H9 (cell line): Measurements from ENCODE around the gene BICDL1. TPM values are rescaled to one million over a fixed set of nuclear protein-coding genes. Genes with fewer than 3 reads are reported as not detected.

ENCODE experiments used
- DNase-seq: peaks from one replicate; pipeline ENCODE4 v3.0.0-alpha.2; 2017
- H2AFZ ChIP-seq: one replicate; pipeline ENCODE4 v1.6.1; 2013; ENCODE audit warnings: mild to moderate bottlenecking, low read length, control low read depth, moderate library complexity
- H2AK5ac ChIP-seq: 2 replicates; pipeline ENCODE4 v1.6.1; 2013; ENCODE audit warnings: low read length, control low read depth, mixed read lengths; ENCODE audit not compliant: insufficient read length
- H2BK120ac ChIP-seq: one replicate; pipeline ENCODE4 v1.6.1; 2013; ENCODE audit warnings: low read depth, mild to moderate bottlenecking, low read length, control low read depth, inconsistent platforms; ENCODE audit not compliant: poor library complexity, severe bottlenecking
- H2BK12ac ChIP-seq: 2 replicates; pipeline ENCODE4 v1.6.1; 2013; ENCODE audit warnings: low read length, control low read depth, mixed read lengths, low read depth; ENCODE audit not compliant: insufficient read length
- H2BK15ac ChIP-seq: 2 replicates; pipeline ENCODE4 v1.6.1; 2013; ENCODE audit warnings: low read depth, low read length, control low read depth
- H2BK20ac ChIP-seq: one replicate; pipeline ENCODE4 v1.6.1; 2013; ENCODE audit warnings: low read depth, mild to moderate bottlenecking, low read length, control low read depth, inconsistent platforms; ENCODE audit not compliant: poor library complexity, severe bottlenecking
- H2BK5ac ChIP-seq: 2 replicates; pipeline ENCODE4 v1.6.1; 2013; ENCODE audit warnings: low read length, control low read depth, mixed read lengths; ENCODE audit not compliant: insufficient read length
- H3K14ac ChIP-seq: 2 replicates; pipeline ENCODE4 v1.6.1; 2013; ENCODE audit warnings: low read length, control low read depth; ENCODE audit not compliant: insufficient read depth
- H3K18ac ChIP-seq: 2 replicates; pipeline ENCODE4 v1.6.1; 2013; ENCODE audit warnings: low read depth, mild to moderate bottlenecking, mixed read lengths, low read length, control low read depth; ENCODE audit not compliant: insufficient read length
- H3K23ac ChIP-seq: 2 replicates; pipeline ENCODE4 v1.6.1; 2013; ENCODE audit warnings: low read length, control low read depth, mixed read lengths, low read depth; ENCODE audit not compliant: insufficient read length
- H3K23me2 ChIP-seq: 2 replicates; pipeline ENCODE4 v1.6.1; 2013; ENCODE audit warnings: low read depth, mild to moderate bottlenecking, mixed read lengths, low read length, control low read depth; ENCODE audit not compliant: insufficient read length, poor library complexity, severe bottlenecking
- H3K27ac ChIP-seq: 2 replicates; pipeline ENCODE4 v1.5.1; 2013; ENCODE audit warnings: low read length, control low read depth, mixed read lengths, low read depth; ENCODE audit not compliant: insufficient read length
- H3K27me3 ChIP-seq: 2 replicates; pipeline ENCODE4 v1.6.1; 2013; ENCODE audit warnings: low read length, control low read depth, inconsistent platforms; ENCODE audit not compliant: insufficient read depth
- H3K4ac ChIP-seq: 2 replicates; pipeline ENCODE4 v1.6.1; 2013; ENCODE audit warnings: low read depth, mild to moderate bottlenecking, control low read depth, inconsistent platforms, low read length, moderate library complexity
- H3K4me1 ChIP-seq: 2 replicates; pipeline ENCODE4 v1.6.1; 2013; ENCODE audit warnings: low read length, control low read depth, inconsistent platforms; ENCODE audit not compliant: insufficient read depth
- H3K4me2 ChIP-seq: 2 replicates; pipeline ENCODE4 v1.6.1; 2013; ENCODE audit warnings: low read length, control low read depth, mixed read lengths; ENCODE audit not compliant: insufficient read length, insufficient read depth
- H3K56ac ChIP-seq: 2 replicates; pipeline ENCODE4 v1.6.1; 2013; ENCODE audit warnings: low read depth, mild to moderate bottlenecking, mixed read lengths, low read length, control low read depth; ENCODE audit not compliant: insufficient read length
- H3K79me1 ChIP-seq: 2 replicates; pipeline ENCODE4 v1.6.1; 2013; ENCODE audit warnings: low read depth, mild to moderate bottlenecking, moderate library complexity, low read length, control low read depth, inconsistent platforms; ENCODE audit not compliant: insufficient read depth, poor library complexity, severe bottlenecking
- H3K79me2 ChIP-seq: 2 replicates; pipeline ENCODE4 v1.6.1; 2013; ENCODE audit warnings: low read length, control low read depth, inconsistent platforms; ENCODE audit not compliant: insufficient read depth
- H3K9ac ChIP-seq: 2 replicates; pipeline ENCODE4 v1.6.1; 2013; ENCODE audit warnings: low read length, control low read depth, mixed read lengths; ENCODE audit not compliant: insufficient read length; ENCODE audit errors: extremely low read depth
- H3K9me3 ChIP-seq: one replicate; pipeline ENCODE4 v1.6.1; 2013; ENCODE audit warnings: low read depth, low read length, inconsistent platforms; ENCODE audit not compliant: control insufficient read depth
- H3T11ph ChIP-seq: one replicate; pipeline ENCODE4 v1.6.1; 2013; ENCODE audit warnings: mild to moderate bottlenecking, low read length, control low read depth, inconsistent platforms
- H4K20me1 ChIP-seq: one replicate; pipeline ENCODE4 v1.6.1; 2013; ENCODE audit not compliant: control insufficient read depth, insufficient read length, insufficient read depth
- H4K5ac ChIP-seq: 2 replicates; pipeline ENCODE4 v1.6.1; 2013; ENCODE audit warnings: low read depth, mild to moderate bottlenecking, mixed read lengths, low read length, control low read depth; ENCODE audit not compliant: insufficient read length
- H4K8ac ChIP-seq: replicated peaks from 2 replicates; pipeline ENCODE4 v1.6.1; 2013; ENCODE audit warnings: low read length, control low read depth, mixed read lengths, low read depth; ENCODE audit not compliant: insufficient read length
- H4K91ac ChIP-seq: 2 replicates; pipeline ENCODE4 v1.6.1; 2013; ENCODE audit warnings: low read depth, mild to moderate bottlenecking, moderate library complexity, mixed read lengths, low read length, control low read depth; ENCODE audit not compliant: insufficient read length
- H3K27ac Mint-ChIP-seq, 3 experiments: 2 replicates in 2 of 3; 3 replicates in 1 of 3; pipeline ENCODE4 v1.8.0; 2020 to 2021; ENCODE audit warnings: mixed read lengths in 3 of 3, mild to moderate bottlenecking in 1 of 3, moderate library complexity in 1 of 3
- H3K27me3 Mint-ChIP-seq: 2 replicates; pipeline ENCODE4 v1.8.0; 2021; ENCODE audit warnings: low read depth, mild to moderate bottlenecking, moderate library complexity, mixed read lengths
- H3K36me3 Mint-ChIP-seq, 3 experiments: 2 replicates in 2 of 3; 3 replicates in 1 of 3; pipeline ENCODE4 v1.8.0; 2020 to 2021; ENCODE audit warnings: low read depth in 3 of 3, mixed read lengths in 3 of 3; ENCODE audit not compliant: insufficient read depth in 1 of 3
- H3K4me1 Mint-ChIP-seq, 2 experiments: 2 replicates each; pipeline ENCODE4 v1.8.0; 2020; ENCODE audit warnings: mixed read lengths in 2 of 2
- H3K4me3 Mint-ChIP-seq, 2 experiments: 2 replicates in 1 of 2; 3 replicates in 1 of 2; pipeline ENCODE4 v1.8.0; 2020 to 2021; ENCODE audit warnings: mild to moderate bottlenecking in 2 of 2, mixed read lengths in 2 of 2, moderate library complexity in 1 of 2
- H3K9me3 Mint-ChIP-seq, 2 experiments: 2 replicates in 1 of 2; 3 replicates in 1 of 2; pipeline ENCODE4 v1.8.0; 2020; ENCODE audit warnings: mild to moderate bottlenecking in 2 of 2, mixed read lengths in 2 of 2, moderate library complexity in 1 of 2
- CTCF ChIP-seq: fragments of 200-600 bp; sonication (generic); conservative IDR thresholded peaks from 3 replicates; pipeline ENCODE4 v1.8.0; 2021; ENCODE audit warnings: antibody characterized with exemption, mild to moderate bottlenecking
- WGBS: extraction: QIAGEN DNeasy Blood & Tissue Kit; methylation state at CpG from one replicate; pipeline ENCODE4 v1.1.7; 2013; ENCODE audit warnings: missing lambda C conversion rate, low lambda C conversion rate, mixed read lengths; ENCODE audit not compliant: insufficient read length; ENCODE audit errors: extremely low coverage; 5-methylcytosine and 5-hydroxymethylcytosine counted together
- total RNA-seq: library from RNA; stranded (reverse); gene quantifications from 2 replicates; pipeline ENCODE4 v1.2.1, GENCODE V29; 2021

BICDL1 gene
- total RNA-seq, 1 experiment from 2014 or later: 13.8 TPM

GRCh38 chr12:120094485-120094884, 105.4 kb downstream of the BICDL1 start:
- 0 out of 2 replicates have a peak overlapping the region, but pooled peaks have one; percentile 0 for H3K14ac ChIP-seq
- H3K4ac ChIP-seq: no peak overlapping the region
- no peak overlapping the region for H4K8ac ChIP-seq
- H3K56ac ChIP-seq: no peak overlapping the region
- no peak overlapping the region for H2AK5ac ChIP-seq
- H2BK120ac ChIP-seq: no peak overlapping the region
- no peaks in the 10 kb centered on the region for H4K20me1 ChIP-seq
- H3K27ac Mint-ChIP-seq: peak overlapping the region; percentile 75 to 95 (median 92); a peak in 6 of 7 replicates
- H3K27ac ChIP-seq: no peak overlapping the region
- no peak overlapping the region for H3T11ph ChIP-seq
- H3K9me3 Mint-ChIP-seq: no peaks in the 10 kb centered on the region
- no peak overlapping the region for H4K5ac ChIP-seq
- no peak overlapping the region for H2BK20ac ChIP-seq
- no peak overlapping the region for H3K4me2 ChIP-seq
- H3K18ac ChIP-seq: no peak overlapping the region
- H3K9me3 ChIP-seq: no peaks in the 10 kb centered on the region
- H2BK15ac ChIP-seq: no peak overlapping the region
- no peak for DNase-seq
- H3K79me2 ChIP-seq: no peaks in the 10 kb centered on the region
- no peak for TF ChIP-seq CTCF
- H3K9ac ChIP-seq: no peak overlapping the region
- H3K23me2 ChIP-seq: no peaks in the 10 kb centered on the region
- H3K23ac ChIP-seq: no peak overlapping the region
- no peak overlapping the region for H2AFZ ChIP-seq
- H4K91ac ChIP-seq: no peak overlapping the region
- H3K4me1 Mint-ChIP-seq: peaks cover 39 to 54% of the 10 kb centered on the region in 2 experiments
- 0 out of 5 replicates have a peak overlapping the region, but pooled peaks of 1 of the 2 experiments have one; percentile 40 for H3K4me3 Mint-ChIP-seq
- H3K79me1 ChIP-seq: no peaks in the 10 kb centered on the region
- WGBS: no CpG with 5 or more reads among the region's 9 CpGs
- H2BK12ac ChIP-seq: no peak overlapping the region
- no peak overlapping the region for H2BK5ac ChIP-seq
- peaks cover 14 to 42% (median 41%) of the 10 kb centered on the region in 3 experiments; a peak in 6 of 7 replicates for H3K36me3 Mint-ChIP-seq
- H3K4me1 ChIP-seq: peaks cover 5% of the 10 kb centered on the region; the same call in 1 of the 2 replicates
- H3K27me3 Mint-ChIP-seq: no peaks in the 10 kb centered on the region; the same call in 1 of the 2 replicates
- no peaks in the 10 kb centered on the region for H3K27me3 ChIP-seq
